Nephron progenitor cell (in vitro differentiated cells): ENCODE results near the gene ARHGEF37.

ENCODE experiments used
- DNase-seq: peaks from one replicate; pipeline ENCODE4 v3.0.0; 2021
- H3K27ac Mint-ChIP-seq: 2 replicates; pipeline ENCODE4 v1.8.0; 2021; ENCODE audit warnings: mild to moderate bottlenecking, moderate library complexity, mixed read lengths
- H3K27me3 Mint-ChIP-seq: 2 replicates; pipeline ENCODE4 v1.8.0; 2021; ENCODE audit warnings: mild to moderate bottlenecking, low read depth, mixed read lengths; ENCODE audit not compliant: poor library complexity
- H3K36me3 Mint-ChIP-seq: 2 replicates; pipeline ENCODE4 v1.8.0; 2021; ENCODE audit warnings: low read depth, mixed read lengths
- H3K4me1 Mint-ChIP-seq: 2 replicates; pipeline ENCODE4 v1.8.0; 2021; ENCODE audit warnings: mixed read lengths
- H3K4me3 Mint-ChIP-seq: 2 replicates; pipeline ENCODE4 v1.8.0; 2021; ENCODE audit warnings: mild to moderate bottlenecking, moderate library complexity, mixed read lengths
- H3K9me3 Mint-ChIP-seq: 2 replicates; pipeline ENCODE4 v1.8.0; 2021; ENCODE audit warnings: mild to moderate bottlenecking, moderate library complexity, mixed read lengths
- TF ChIP-seq, protein P1 (sequence below): fragments of 200-600 bp; sonication (generic); IDR thresholded peaks from 2 replicates; pipeline ENCODE4 v1.5.0; 2021; ENCODE audit warnings: antibody characterized with exemption

ARHGEF37 gene

DNA sequence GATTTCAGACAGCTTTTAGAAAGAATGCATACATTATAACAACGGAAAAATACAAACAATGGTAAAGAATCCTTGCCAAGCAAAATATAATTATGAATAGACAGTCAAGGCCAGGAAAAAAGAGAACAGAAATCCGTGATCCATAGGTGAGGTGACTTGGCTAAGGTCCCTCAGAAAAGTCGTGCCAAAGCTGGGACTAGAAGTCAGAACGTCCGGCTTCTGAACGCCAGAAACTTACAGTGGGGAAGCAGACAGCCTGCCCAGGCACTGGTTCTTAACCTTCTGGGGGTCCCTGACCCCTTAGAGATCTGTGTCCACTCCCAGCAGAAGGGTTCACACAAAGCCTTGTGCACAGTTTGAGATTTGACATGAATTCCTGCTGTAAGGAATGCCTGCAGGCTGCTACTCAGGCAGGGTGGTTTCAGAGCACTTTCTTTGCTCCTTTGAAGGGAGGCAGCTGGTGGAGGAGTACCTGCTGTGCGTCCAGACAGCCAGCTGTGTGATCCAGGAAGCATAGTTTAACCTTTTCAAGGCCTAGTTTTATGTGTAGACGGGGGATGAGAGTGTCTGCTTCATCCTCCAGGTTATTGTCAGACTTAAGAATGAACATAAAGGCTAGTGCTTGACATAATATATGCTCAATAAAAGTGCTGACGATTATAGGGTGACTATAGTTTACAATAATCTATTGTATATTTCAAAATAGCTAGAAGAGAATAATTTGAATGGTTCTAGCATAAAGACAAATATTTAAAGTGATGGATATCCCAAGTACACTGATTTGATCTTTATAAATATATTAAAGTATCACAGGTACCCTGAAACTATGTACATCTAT, 852 bp downstream of the ARHGEF37 start:
- H3K36me3 Mint-ChIP-seq: no peaks in the 10 kb centered on the region
- no peak overlapping the region for H3K27ac Mint-ChIP-seq
- H3K4me3 Mint-ChIP-seq: peak overlapping the region; percentile 77
- H3K4me1 Mint-ChIP-seq: peaks cover 8% of the 10 kb centered on the region
- no peak for DNase-seq
- peaks cover 51% of the 10 kb centered on the region for H3K27me3 Mint-ChIP-seq
- TF ChIP-seq, protein P1, sequence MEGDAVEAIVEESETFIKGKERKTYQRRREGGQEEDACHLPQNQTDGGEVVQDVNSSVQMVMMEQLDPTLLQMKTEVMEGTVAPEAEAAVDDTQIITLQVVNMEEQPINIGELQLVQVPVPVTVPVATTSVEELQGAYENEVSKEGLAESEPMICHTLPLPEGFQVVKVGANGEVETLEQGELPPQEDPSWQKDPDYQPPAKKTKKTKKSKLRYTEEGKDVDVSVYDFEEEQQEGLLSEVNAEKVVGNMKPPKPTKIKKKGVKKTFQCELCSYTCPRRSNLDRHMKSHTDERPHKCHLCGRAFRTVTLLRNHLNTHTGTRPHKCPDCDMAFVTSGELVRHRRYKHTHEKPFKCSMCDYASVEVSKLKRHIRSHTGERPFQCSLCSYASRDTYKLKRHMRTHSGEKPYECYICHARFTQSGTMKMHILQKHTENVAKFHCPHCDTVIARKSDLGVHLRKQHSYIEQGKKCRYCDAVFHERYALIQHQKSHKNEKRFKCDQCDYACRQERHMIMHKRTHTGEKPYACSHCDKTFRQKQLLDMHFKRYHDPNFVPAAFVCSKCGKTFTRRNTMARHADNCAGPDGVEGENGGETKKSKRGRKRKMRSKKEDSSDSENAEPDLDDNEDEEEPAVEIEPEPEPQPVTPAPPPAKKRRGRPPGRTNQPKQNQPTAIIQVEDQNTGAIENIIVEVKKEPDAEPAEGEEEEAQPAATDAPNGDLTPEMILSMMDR: no peak
- no peaks in the 10 kb centered on the region for H3K9me3 Mint-ChIP-seq

DNA sequence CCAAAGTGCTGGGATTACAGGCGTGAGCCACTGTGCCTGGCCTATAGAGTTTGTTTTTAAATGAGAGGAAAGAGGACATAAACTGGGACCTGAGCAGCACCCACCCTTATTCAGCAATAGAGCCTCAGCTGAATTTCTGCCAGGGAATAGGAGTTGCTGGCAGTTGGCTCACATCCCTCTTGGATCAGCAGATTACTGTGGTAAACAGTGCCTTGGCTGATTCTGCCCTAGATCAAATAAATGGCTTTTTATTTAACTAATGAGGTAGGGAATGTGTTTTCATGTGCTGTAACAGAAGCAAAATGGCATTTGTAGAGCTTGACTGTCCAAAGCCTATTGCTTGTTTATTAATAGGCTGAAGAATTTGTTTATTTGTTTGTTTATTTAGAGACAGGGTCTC, 2.1 kb downstream of the ARHGEF37 start:
- DNase-seq: no peak
- peaks cover 8% of the 10 kb centered on the region for H3K4me1 Mint-ChIP-seq
- H3K27me3 Mint-ChIP-seq: peaks cover 47% of the 10 kb centered on the region
- H3K36me3 Mint-ChIP-seq: no peaks in the 10 kb centered on the region
- no peak overlapping the region for H3K4me3 Mint-ChIP-seq
- TF ChIP-seq, protein P1: no peak
- H3K27ac Mint-ChIP-seq: no peak overlapping the region
- no peaks in the 10 kb centered on the region for H3K9me3 Mint-ChIP-seq

DNA sequence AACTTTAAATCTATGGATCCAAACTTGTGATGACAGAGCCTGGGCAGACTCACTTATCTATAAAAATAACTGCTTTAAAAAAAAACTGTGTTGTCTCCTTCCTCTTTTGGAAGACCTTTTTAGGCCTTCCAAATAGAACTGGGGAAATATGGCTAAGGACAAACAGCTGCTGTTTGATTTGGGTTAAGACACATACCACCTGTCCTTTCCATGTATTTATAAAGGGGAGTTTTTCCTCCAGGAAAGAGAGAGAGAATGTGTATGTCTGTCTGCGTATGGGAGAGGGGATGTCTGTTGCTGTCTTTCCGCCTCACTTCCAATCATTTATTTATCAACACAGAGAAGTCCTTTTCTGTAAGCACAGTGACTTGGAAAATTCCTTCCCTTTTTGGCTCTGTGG, 2.8 kb downstream of the ARHGEF37 start:
- TF ChIP-seq, protein P1: no peak
- peak overlapping the region; percentile 59 for H3K27ac Mint-ChIP-seq
- no peak for DNase-seq
- no peaks in the 10 kb centered on the region for H3K36me3 Mint-ChIP-seq
- no peak overlapping the region for H3K4me3 Mint-ChIP-seq
- peaks cover 8% of the 10 kb centered on the region for H3K4me1 Mint-ChIP-seq
- no peaks in the 10 kb centered on the region for H3K9me3 Mint-ChIP-seq
- H3K27me3 Mint-ChIP-seq: peaks cover 42% of the 10 kb centered on the region

DNA sequence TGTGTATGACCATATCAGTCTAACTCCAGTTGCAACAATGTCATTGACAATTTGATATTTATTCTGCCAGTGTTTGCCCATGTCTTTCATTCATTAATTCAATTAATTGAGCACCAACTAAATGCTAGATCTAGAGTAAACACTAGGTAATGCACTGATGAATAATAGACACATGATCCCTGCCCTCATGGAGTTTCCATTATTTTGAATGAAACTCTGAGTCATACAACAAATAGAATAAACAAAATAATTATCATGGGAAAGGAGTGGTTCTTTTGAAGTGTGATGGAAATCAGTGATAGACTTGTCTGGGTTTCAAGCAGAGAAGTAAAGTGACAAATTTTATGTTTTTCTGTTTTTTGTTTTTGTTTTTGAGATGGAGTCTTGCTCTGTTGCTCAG, 4.6 kb downstream of the ARHGEF37 start:
- no peak overlapping the region for H3K27ac Mint-ChIP-seq

DNA sequence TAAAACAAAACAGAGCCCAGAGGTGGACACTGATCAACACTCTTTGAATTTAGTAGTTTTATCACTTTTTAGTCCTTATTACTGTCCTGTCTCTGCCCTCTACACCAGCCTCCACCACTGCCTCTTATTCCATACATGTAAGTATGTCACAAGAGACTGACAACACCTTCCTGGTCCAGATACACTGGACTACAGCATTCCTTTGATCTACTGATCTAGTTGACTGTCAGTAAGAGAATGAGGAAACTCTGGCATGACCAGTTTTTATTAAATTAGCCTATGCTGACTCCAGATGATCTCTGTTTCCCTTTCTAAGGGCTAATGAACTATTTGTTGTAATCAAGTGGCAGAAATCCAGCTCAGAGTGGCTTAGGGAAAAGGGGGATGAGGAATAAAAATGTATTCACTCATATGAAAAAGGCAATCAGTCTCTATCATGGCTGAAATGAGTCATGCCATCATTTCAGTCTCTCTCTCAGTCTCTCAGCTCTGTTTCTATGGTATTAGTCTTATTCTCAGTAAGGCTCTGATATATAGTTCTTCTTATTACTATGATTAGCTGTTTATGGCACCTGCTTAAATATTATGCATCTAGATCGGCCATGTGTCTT, 5.5 kb downstream of the ARHGEF37 start:
- Mint-ChIP-seq H3K27me3 (peaks cover 16% of the 10 kb centered on the region), H3K4me1 (peaks cover 4% of the 10 kb centered on the region), H3K9me3 (no peaks in the 10 kb centered on the region), H3K27ac (no peak overlapping the region), H3K36me3 (no peaks in the 10 kb centered on the region), H3K4me3 (no peak overlapping the region)
- TF ChIP-seq, protein P1: no peak
- DNase-seq: no peak

More for the DNA sequence above, 4.6 kb downstream of the ARHGEF37 start:
- Mint-ChIP-seq H3K9me3 (no peaks in the 10 kb centered on the region), H3K27me3 (peaks cover 24% of the 10 kb centered on the region), H3K4me1 (peaks cover 8% of the 10 kb centered on the region), H3K36me3 (no peaks in the 10 kb centered on the region), H3K4me3 (no peak overlapping the region)
- no peak for DNase-seq
- TF ChIP-seq, protein P1: no peak
